BE2C (cell line): ENCODE measurements around the gene TCFL5.

Source experiments
- DNase-seq: peaks from one replicate; pipeline ENCODE4 v3.0.0-alpha.2; 2020
- H3K27me3 ChIP-seq: fragments of 250-450 bp; sonication (Bioruptor Pico); 2 replicates; pipeline ENCODE4 v1.5.1; 2020; ENCODE audit warnings: mild to moderate bottlenecking
- H3K36me3 ChIP-seq: fragments of 250-450 bp; sonication (Bioruptor Pico); 2 replicates; pipeline ENCODE4 v1.5.1; 2020; ENCODE audit warnings: mild to moderate bottlenecking
- H3K4me1 ChIP-seq: fragments of 250-450 bp; sonication (Bioruptor Pico); 2 replicates; pipeline ENCODE4 v1.5.1; 2020
- H3K4me3 ChIP-seq: 2 replicates; pipeline ENCODE4 v1.5.1; 2011; ENCODE audit warnings: low read depth, low read length
- H3K9me3 ChIP-seq: fragments of 250-450 bp; sonication (Bioruptor Pico); 2 replicates; pipeline ENCODE4 v1.5.1; 2020
- CTCF ChIP-seq: IDR thresholded peaks from 2 replicates; pipeline ENCODE4 v1.5.1; 2012; ENCODE audit warnings: mild to moderate bottlenecking, low read depth, low read length

TCFL5 gene

GRCh38 chr20:62807444-62808210 lies 54.0 kb downstream of the TCFL5 start:
- TF ChIP-seq CTCF, result no peak
- Histone ChIP-seq H3K27me3 (no peaks in the 10 kb centered on the region), H3K9me3 (no peaks in the 10 kb centered on the region), H3K4me1 (no peaks in the 10 kb centered on the region; the same call in 1 of the 2 replicates), H3K4me3 (no peak overlapping the region), H3K36me3 (peaks cover 44% of the 10 kb centered on the region)
- no peak for DNase-seq

GRCh38 chr20:62806383-62807050 lies 55.1 kb downstream of the TCFL5 start:
- Histone ChIP-seq H3K9me3 (no peaks in the 10 kb centered on the region), H3K4me1 (no peaks in the 10 kb centered on the region; the same call in 1 of the 2 replicates), H3K36me3 (peaks cover 37% of the 10 kb centered on the region), H3K4me3 (peak overlapping the region; percentile 63), H3K27me3 (no peaks in the 10 kb centered on the region)
- no peak for TF ChIP-seq CTCF
- DNase-seq, result no peak

- Histone ChIP-seq H3K36me3 (peaks cover 38% of the 10 kb centered on the region), H3K4me1 (no peaks in the 10 kb centered on the region; the same call in 1 of the 2 replicates), H3K4me3 (peak overlapping the region; percentile 63), H3K9me3 (no peaks in the 10 kb centered on the region), H3K27me3 (no peaks in the 10 kb centered on the region)
- no peak for DNase-seq
- TF ChIP-seq CTCF, result no peak
Measured at GRCh38 chr20:62805711-62806382, 55.8 kb downstream of the TCFL5 start.

DNA sequence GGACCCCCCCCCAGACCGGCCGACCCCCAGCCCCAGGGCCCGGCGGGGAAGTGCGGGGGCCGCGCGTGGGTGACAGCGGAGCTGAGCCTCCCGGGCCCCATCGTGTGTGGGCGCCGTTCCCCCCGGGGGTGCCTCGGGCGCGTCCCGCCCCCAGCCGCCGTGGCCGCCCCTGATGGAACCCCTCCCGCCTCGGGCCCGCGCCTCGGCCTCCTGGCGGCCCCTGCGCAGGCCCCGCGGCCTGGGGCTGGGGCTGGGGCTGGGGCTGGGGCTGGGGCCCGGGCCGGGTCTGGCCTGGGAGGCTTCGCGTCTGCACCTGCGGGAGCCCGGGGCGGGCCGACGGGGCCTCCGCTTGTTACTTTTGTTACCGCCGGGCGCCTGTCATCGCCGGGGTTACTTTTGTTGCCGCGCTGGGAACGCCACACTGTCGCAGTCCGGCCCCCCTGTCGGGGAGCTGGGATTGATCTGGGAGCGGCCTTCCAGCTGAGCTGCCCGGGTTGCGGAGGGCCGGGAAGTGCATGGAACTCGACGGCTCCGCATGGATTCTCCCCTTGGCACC lies 56.4 kb downstream of the TCFL5 start:
- TF ChIP-seq CTCF, result peak; percentile 29; the same call in 1 of the 2 replicates
- H3K9me3 ChIP-seq, result no peaks in the 10 kb centered on the region
- DNase-seq, result peak; percentile 64
- no peaks in the 10 kb centered on the region; the same call in 1 of the 2 replicates for H3K4me1 ChIP-seq
- H3K4me3 ChIP-seq, result peak overlapping the region; percentile 63
- H3K36me3 ChIP-seq, result peaks cover 38% of the 10 kb centered on the region
- H3K27me3 ChIP-seq, result no peaks in the 10 kb centered on the region

DNA sequence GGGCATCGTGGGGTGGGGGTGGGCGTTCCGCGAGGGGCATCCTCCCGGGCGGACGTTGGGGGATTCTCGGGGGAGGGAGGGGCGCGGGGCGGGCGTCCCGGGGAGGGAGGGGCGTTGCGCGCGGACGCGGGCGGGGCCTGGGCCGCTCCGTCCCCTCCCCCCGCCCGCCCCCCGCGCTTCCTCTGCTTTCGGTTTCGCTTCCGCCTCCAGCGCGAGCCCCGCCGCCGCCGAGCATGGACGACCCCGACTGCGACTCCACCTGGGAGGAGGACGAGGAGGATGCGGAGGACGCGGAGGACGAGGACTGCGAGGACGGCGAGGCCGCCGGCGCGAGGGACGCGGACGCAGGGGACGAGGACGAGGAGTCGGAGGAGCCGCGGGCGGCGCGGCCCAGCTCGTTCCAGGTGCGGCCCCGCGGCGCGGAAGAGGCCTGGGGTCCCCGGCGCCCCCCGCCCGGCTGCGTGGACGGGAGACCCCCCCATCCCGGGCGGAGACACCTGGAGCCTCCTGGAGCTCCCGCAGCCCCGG lies 56.9 kb downstream of the TCFL5 start, which contains the start of gene OGFR:
TSS of gene OGFR (plus strand) at position 209 of the 528 bp plus-strand sequence. CDS start at position 234, 25 bp downstream.
- no peak for TF ChIP-seq CTCF
- Histone ChIP-seq H3K4me1 (no peaks in the 10 kb centered on the region; the same call in 1 of the 2 replicates), H3K9me3 (no peaks in the 10 kb centered on the region), H3K36me3 (peaks cover 34% of the 10 kb centered on the region), H3K4me3 (peak within 1 kb of the TSS; percentile 63), H3K27me3 (no peaks in the 10 kb centered on the region)
- DNase-seq, result peak; percentile 71
